GM12875 (cell line): ENCODE measurements around the gene PON3.
A peak's percentile ranks its signal among the peaks of the same experiment; 100 is the strongest.

Experiments used
- H3K4me3 ChIP-seq: one replicate; pipeline ENCODE4 v1.5.1; 2011; ENCODE audit warnings: low read depth, low read length, control low read depth
- CTCF ChIP-seq: IDR thresholded peaks from 2 replicates; pipeline ENCODE4 v1.5.1; 2011; ENCODE audit warnings: low read depth, mild to moderate bottlenecking, control low read depth, inconsistent platforms, low read length, moderate library complexity, borderline replicate concordance; ENCODE audit not compliant: insufficient read depth

Gene PON3

GRCh38 chr7:95396136-95397032 is at the start of gene PON3:
Gene PON3, minus strand, starts transcription at chr7:95396375. Its CDS starts 25 bp downstream, at chr7:95396350.
- peak; percentile 54 for TF ChIP-seq CTCF
- peak within 1 kb of the TSS; percentile 62 for H3K4me3 ChIP-seq

- no peak overlapping the region for H3K4me3 ChIP-seq
- no peak for TF ChIP-seq CTCF
Measured at GRCh38 chr7:95444796-95445195, 48.6 kb upstream of the PON3 start.

- no peak overlapping the region for H3K4me3 ChIP-seq
- TF ChIP-seq CTCF = no peak
Measured at GRCh38 chr7:95441042-95441823, 45.1 kb upstream of the PON3 start.

GRCh38 chr7:95440394-95441038 is 44.3 kb upstream of the PON3 start:
- no peak for TF ChIP-seq CTCF
- no peak overlapping the region for H3K4me3 ChIP-seq

- no peak overlapping the region for H3K4me3 ChIP-seq
- TF ChIP-seq CTCF = no peak
Measured at GRCh38 chr7:95436407-95436806, 40.2 kb upstream of the PON3 start.

- TF ChIP-seq CTCF = no peak
- H3K4me3 ChIP-seq = no peak overlapping the region
Measured at GRCh38 chr7:95435422-95435780, 39.2 kb upstream of the PON3 start.
